WTC11 (cell line): ENCODE data around the gene C16orf74. TPM values are rescaled to one million over a fixed set of nuclear protein-coding genes. Genes with fewer than 3 reads are reported as not detected.

Source experiments
- ATAC-seq: fragments of 200-7000 bp; cut with Tn5 transposase; 2 replicates; pipeline ENCODE4 v1.10.0; 2021; ENCODE audit warnings: mild to moderate bottlenecking, moderate library complexity
- CTCF ChIA-PET: fragments of 300-600 bp; sonication (Branson Sonifier 250); formaldehyde crosslinking; loops from one replicate; lab custom pipeline; 2021; ENCODE audit warnings: antibody characterized with exemption; lab: Charles Lee
- POLR2A ChIA-PET: fragments of 350-600 bp; sonication (Branson Sonifier 250); formaldehyde crosslinking; loops from one replicate; lab custom pipeline; 2021; ENCODE audit warnings: antibody characterized with exemption; lab: Charles Lee
- DNase-seq: peaks from one replicate; pipeline ENCODE4 v3.0.0; 2021; ENCODE audit warnings: low spot score
- H3K27ac Mint-ChIP-seq: 2 replicates; pipeline ENCODE4 v1.8.0; 2021; ENCODE audit warnings: mixed read lengths
- H3K27me3 Mint-ChIP-seq: 2 replicates; pipeline ENCODE4 v1.8.0; 2021; ENCODE audit warnings: low read depth, mild to moderate bottlenecking, moderate library complexity, mixed read lengths
- H3K36me3 Mint-ChIP-seq: 2 replicates; pipeline ENCODE4 v1.8.0; 2021; ENCODE audit warnings: mixed read lengths
- H3K4me1 Mint-ChIP-seq: 2 replicates; pipeline ENCODE4 v1.8.0; 2022; ENCODE audit warnings: mixed read lengths
- H3K4me3 Mint-ChIP-seq: 2 replicates; pipeline ENCODE4 v1.8.0; 2021; ENCODE audit warnings: mild to moderate bottlenecking, moderate library complexity, mixed read lengths
- H3K9me3 Mint-ChIP-seq: 2 replicates; pipeline ENCODE4 v1.8.0; 2021; ENCODE audit warnings: mixed read lengths
- CREM ChIP-seq: sonication (generic); formaldehyde crosslinking; IDR thresholded peaks from 2 replicates; pipeline ENCODE4 v1.8.1; 2022; ENCODE audit warnings: mild to moderate bottlenecking, missing genetic modification reagents, moderate library complexity
- CTCF ChIP-seq: fragments of 200-600 bp; IDR thresholded peaks from 2 replicates; pipeline ENCODE4 v1.8.0; 2022; ENCODE audit warnings: antibody characterized with exemption
- FOXJ3 ChIP-seq: sonication (generic); formaldehyde crosslinking; IDR thresholded peaks from 2 replicates; pipeline ENCODE4 v1.9.0; 2021; ENCODE audit warnings: missing genetic modification reagents, mild to moderate bottlenecking, borderline replicate concordance
- FOXK1 ChIP-seq: sonication (generic); formaldehyde crosslinking; IDR thresholded peaks from 2 replicates; pipeline ENCODE4 v1.8.0; 2022; ENCODE audit warnings: mild to moderate bottlenecking, moderate library complexity, missing genetic modification reagents
- GRHL2 ChIP-seq: fragments of 250-450 bp; sonication (Bioruptor Pico); IDR thresholded peaks from 2 replicates; pipeline ENCODE4 v1.8.0; 2022; ENCODE audit warnings: mild to moderate bottlenecking, moderate library complexity; ENCODE audit not compliant: insufficient replicate concordance, severe bottlenecking
- IRF2 ChIP-seq: sonication (generic); formaldehyde crosslinking; IDR thresholded peaks from 2 replicates; pipeline ENCODE4 v1.8.0; 2022; ENCODE audit warnings: low read depth, missing genetic modification reagents, borderline replicate concordance
- JUN ChIP-seq: sonication (generic); formaldehyde crosslinking; IDR thresholded peaks from 2 replicates; pipeline ENCODE4 v1.8.0; 2023; ENCODE audit warnings: mild to moderate bottlenecking, missing genetic modification reagents
- NR1H2 ChIP-seq: sonication (generic); formaldehyde crosslinking; IDR thresholded peaks from 2 replicates; pipeline ENCODE4 v1.9.0; 2021; ENCODE audit warnings: mild to moderate bottlenecking, moderate library complexity, missing genetic modification reagents
- NR3C1 ChIP-seq: sonication (generic); formaldehyde crosslinking; conservative IDR thresholded peaks from 2 replicates; pipeline ENCODE4 v1.8.1; 2023; ENCODE audit warnings: low read depth, mild to moderate bottlenecking, missing genetic modification reagents
- OVOL2 ChIP-seq: fragments of 250-450 bp; sonication (Bioruptor Pico); IDR thresholded peaks from 2 replicates; pipeline ENCODE4 v1.9.0; 2021; ENCODE audit warnings: mild to moderate bottlenecking, borderline replicate concordance
- RELA ChIP-seq: sonication (generic); formaldehyde crosslinking; IDR thresholded peaks from 2 replicates; pipeline ENCODE4 v1.8.1; 2022; ENCODE audit warnings: missing genetic modification reagents, mild to moderate bottlenecking, borderline replicate concordance
- SP1 ChIP-seq: sonication (generic); formaldehyde crosslinking; conservative IDR thresholded peaks from 2 replicates; pipeline ENCODE4 v1.8.1; 2022; ENCODE audit warnings: missing genetic modification reagents
- TCF7 ChIP-seq: sonication (generic); formaldehyde crosslinking; IDR thresholded peaks from 2 replicates; pipeline ENCODE4 v1.8.0; 2022; ENCODE audit warnings: mild to moderate bottlenecking, low read depth, missing genetic modification reagents, moderate library complexity
- TEAD1 ChIP-seq: sonication (generic); formaldehyde crosslinking; IDR thresholded peaks from 2 replicates; pipeline ENCODE4 v1.8.0; 2022; ENCODE audit warnings: mild to moderate bottlenecking, missing genetic modification reagents
- TEAD4 ChIP-seq: sonication (generic); formaldehyde crosslinking; IDR thresholded peaks from 2 replicates; pipeline ENCODE4 v1.8.0; 2022; ENCODE audit warnings: mild to moderate bottlenecking, missing genetic modification reagents
- TP53 ChIP-seq: sonication (generic); formaldehyde crosslinking; IDR thresholded peaks from 2 replicates; pipeline ENCODE4 v1.8.1; 2023; ENCODE audit warnings: mild to moderate bottlenecking, missing genetic modification reagents
- USF2 ChIP-seq: sonication (generic); formaldehyde crosslinking; IDR thresholded peaks from 2 replicates; pipeline ENCODE4 v1.8.1; 2023; ENCODE audit warnings: mild to moderate bottlenecking, missing genetic modification reagents, moderate library complexity
- ZNF263 ChIP-seq: sonication (generic); formaldehyde crosslinking; IDR thresholded peaks from 2 replicates; pipeline ENCODE4 v1.8.1; 2022; ENCODE audit warnings: low read depth, mild to moderate bottlenecking, moderate library complexity, missing genetic modification reagents
- ZNF281 ChIP-seq: sonication (generic); formaldehyde crosslinking; IDR thresholded peaks from 2 replicates; pipeline ENCODE4 v1.8.0; 2023; ENCODE audit warnings: mild to moderate bottlenecking, missing genetic modification reagents
- ZNF396 ChIP-seq: fragments of 250-450 bp; sonication (Bioruptor Pico); IDR thresholded peaks from 2 replicates; pipeline ENCODE4 v1.8.0; 2021; ENCODE audit warnings: mild to moderate bottlenecking, moderate library complexity, borderline replicate concordance
- ZNF416 ChIP-seq: fragments of 250-450 bp; sonication (Bioruptor Pico); IDR thresholded peaks from 2 replicates; pipeline ENCODE4 v1.9.0; 2021; ENCODE audit warnings: mild to moderate bottlenecking, inconsistent platforms
- ZNF671 ChIP-seq: fragments of 250-450 bp; sonication (Bioruptor Pico); IDR thresholded peaks from 2 replicates; pipeline ENCODE4 v1.8.0; 2021; ENCODE audit warnings: mild to moderate bottlenecking
- total RNA-seq: library from RNA; stranded (reverse); gene quantifications from 3 replicates; pipeline ENCODE4 v1.2.3, GENCODE V29; 2021
- TF ChIP-seq, protein P1 (sequence below): fragments of 250-450 bp; sonication (Bioruptor Pico); IDR thresholded peaks from 2 replicates; pipeline ENCODE4 v1.9.0; 2021; ENCODE audit warnings: moderate library complexity, mild to moderate bottlenecking, inconsistent platforms, borderline replicate concordance

Gene C16orf74
- total RNA-seq, 1 experiment from 2014 or later: 8.3 TPM

- H3K27ac Mint-ChIP-seq: peak overlapping the region; percentile 75
- H3K36me3 Mint-ChIP-seq: peaks cover 49% of the 10 kb centered on the region
- DNase-seq (peak; percentile 90), ATAC-seq (peak; percentile 87)
- TF ChIP-seq ZNF263 (CRISPR knock-in tag): no peak
- TF ChIP-seq ZNF671 (CRISPR knock-in tag): no peak
- peak; percentile 91 for TF ChIP-seq CTCF
- H3K27me3 Mint-ChIP-seq: no peaks in the 10 kb centered on the region
- no peak overlapping the region for H3K4me3 Mint-ChIP-seq
- CTCF ChIA-PET: interaction anchor here (0.6 to 2.0 kb wide), 13 partner anchors 10 to 1638 kb away, joined by 3 to 7 read pairs (median 5); partner anchors contain the start of gene GINS2
- H3K9me3 Mint-ChIP-seq: no peaks in the 10 kb centered on the region
- POLR2A ChIA-PET: no interaction called here
- no peaks in the 10 kb centered on the region for H3K4me1 Mint-ChIP-seq
Observed at GRCh38 chr16:85659805-85660511, 90.9 kb downstream of the C16orf74 start.

GRCh38 chr16:85659336-85659735 is 91.6 kb downstream of the C16orf74 start:
- no peaks in the 10 kb centered on the region for H3K27me3 Mint-ChIP-seq
- H3K9me3 Mint-ChIP-seq: no peaks in the 10 kb centered on the region
- no peaks in the 10 kb centered on the region for H3K4me1 Mint-ChIP-seq
- ATAC-seq (no peak), DNase-seq (no peak)
- ChIA-PET CTCF (interaction anchor here (0.6 to 2.0 kb wide), 14 partner anchors 9 to 1639 kb away, joined by 3 to 7 read pairs (median 4); partner anchors contain the start of gene GINS2), POLR2A (no interaction called here)
- H3K36me3 Mint-ChIP-seq: peaks cover 43% of the 10 kb centered on the region
- no peak for TF ChIP-seq NR3C1 (CRISPR knock-in tag)
- no peak for TF ChIP-seq TCF7
- TF ChIP-seq IRF2 (CRISPR knock-in tag): no peak
- no peak for TF ChIP-seq ZNF396 (CRISPR knock-in tag)
- no peak for TF ChIP-seq SP1
- no peak for TF ChIP-seq FOXK1 (CRISPR knock-in tag)
- TF ChIP-seq CREM: no peak
- no peak for TF ChIP-seq USF2
- TF ChIP-seq NR1H2 (CRISPR knock-in tag): no peak
- TF ChIP-seq, protein P1, sequence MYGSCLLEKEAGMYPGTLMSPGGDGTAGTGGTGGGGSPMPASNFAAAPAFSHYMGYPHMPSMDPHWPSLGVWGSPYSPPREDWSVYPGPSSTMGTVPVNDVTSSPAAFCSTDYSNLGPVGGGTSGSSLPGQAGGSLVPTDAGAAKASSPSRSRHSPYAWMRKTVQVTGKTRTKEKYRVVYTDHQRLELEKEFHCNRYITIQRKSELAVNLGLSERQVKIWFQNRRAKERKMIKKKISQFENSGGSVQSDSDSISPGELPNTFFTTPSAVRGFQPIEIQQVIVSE (CRISPR knock-in tag): no peak
- TF ChIP-seq RELA (CRISPR knock-in tag): no peak
- no peak for TF ChIP-seq ZNF416
- no peak for TF ChIP-seq TEAD4 (CRISPR knock-in tag)
- TF ChIP-seq GRHL2 (CRISPR knock-in tag): no peak
- H3K27ac Mint-ChIP-seq: peak overlapping the region; percentile 75; the same call in 1 of the 2 replicates
- H3K4me3 Mint-ChIP-seq: no peak overlapping the region

- CTCF ChIA-PET: interaction anchor here (0.6 to 2.0 kb wide), 18 partner anchors 8 to 1639 kb away, joined by 3 to 7 read pairs (median 4); no protein-coding TSS in a partner anchor
- Mint-ChIP-seq H3K9me3 (no peaks in the 10 kb centered on the region), H3K4me3 (no peak overlapping the region), H3K36me3 (peaks cover 40% of the 10 kb centered on the region), H3K27me3 (no peaks in the 10 kb centered on the region), H3K4me1 (no peaks in the 10 kb centered on the region), H3K27ac (no peak overlapping the region)
- no peak for ATAC-seq
- POLR2A ChIA-PET: interaction anchor here (0.6 kb wide), 1 partner anchor 31 kb away, joined by 3 read pairs; no protein-coding TSS in a partner anchor
- DNase-seq: no peak
- no peak for TF ChIP-seq ZNF281 (CRISPR knock-in tag)
- TF ChIP-seq TEAD1: no peak
- TF ChIP-seq OVOL2 (CRISPR knock-in tag): no peak
- no peak for TF ChIP-seq FOXJ3 (CRISPR knock-in tag)
- no peak for TF ChIP-seq CTCF
- TF ChIP-seq JUN (CRISPR knock-in tag): no peak
- TF ChIP-seq TP53: no peak
Observed at GRCh38 chr16:85658504-85659326, 92.2 kb downstream of the C16orf74 start.
